K562 (cell line): Measurements from ENCODE around the gene CHSY3. TPM values are rescaled to one million over a fixed set of nuclear protein-coding genes. Genes with fewer than 3 reads are reported as not detected.

Experiments used
- ATAC-seq: fragments of 200-7000 bp; cut with Tn5 transposase; 3 replicates; pipeline ENCODE4 v1.9.1; 2020; ENCODE audit warnings: moderate library complexity
- BruUV-seq: library from RNA; stranded (reverse); fragments of 400-500 nt; replicated peaks from 2 replicates; lab custom pipeline; 2021; lab: Mats Ljungman, UMichigan
- CTCF ChIA-PET: fragments of 300-600 bp; formaldehyde crosslinking; extraction: SDS; loops from one replicate; lab custom pipeline; 2021; ENCODE audit warnings: low intra/inter-chr PET ratio; lab: Yijun Ruan, JAX
- POLR2A ChIA-PET: fragments of 300-600, 350-650 bp; sonication (Branson Sonifier 250); formaldehyde crosslinking; extraction: SDS; loops from one replicate; lab custom pipeline; 2021; ENCODE audit warnings: antibody characterized with exemption, inconsistent platforms; lab: Yijun Ruan, JAX
- DNase-seq, 4 experiments: peaks; one replicate each; pipeline versions ENCODE4 v3.0.0 to v3.0.0-alpha.2; 2011 to 2018; ENCODE audit warnings: low spot score in 3 of 4, mixed read lengths in 3 of 4; ENCODE audit errors: extremely low read depth in 1 of 4
- FAIRE-seq: peaks from 2 replicates; lab custom pipeline; 2011; peaks lifted over from hg19 to GRCh38; lab: Jason Lieb, UNC
- H2AFZ ChIP-seq: 2 replicates; pipeline ENCODE4 v1.6.0; 2011; ENCODE audit warnings: low read depth, low read length, control low read depth, inconsistent platforms
- H3K27ac ChIP-seq: fragments of 200-600 bp; 3 replicates; pipeline ENCODE4 v1.8.0; 2011; ENCODE audit warnings: low read depth, mild to moderate bottlenecking, control low read depth, inconsistent platforms, low read length, moderate library complexity, mixed read lengths; ENCODE audit errors: extremely low read depth
- H3K27me3 ChIP-seq, 2 experiments: fragments of 300-600 bp in 1 of 2; 2 replicates in 1 of 2; 3 replicates in 1 of 2; pipeline versions ENCODE4 v1.6.0 to v1.8.0; 2011; ENCODE audit warnings: inconsistent platforms in 2 of 2, low read length in 2 of 2, mild to moderate bottlenecking in 1 of 2, mixed read lengths in 1 of 2, moderate library complexity in 1 of 2; ENCODE audit not compliant: control insufficient read depth in 2 of 2, insufficient read depth in 2 of 2
- H3K36me3 ChIP-seq: fragments of 300-600 bp; 3 replicates; pipeline ENCODE4 v1.8.0; 2011; ENCODE audit warnings: mild to moderate bottlenecking, low read length, inconsistent platforms; ENCODE audit not compliant: control insufficient read depth, insufficient read depth
- H3K4me1 ChIP-seq, 2 experiments: fragments of 200-600 bp in 1 of 2; replicated peaks in 1 of 2; 2 replicates in 1 of 2; 3 replicates in 1 of 2; pipeline versions ENCODE4 v1.5.1 to v1.8.0; 2011; ENCODE audit warnings: inconsistent platforms in 2 of 2, low read length in 2 of 2, mild to moderate bottlenecking in 1 of 2, mixed read lengths in 1 of 2, moderate library complexity in 1 of 2; ENCODE audit not compliant: control insufficient read depth in 2 of 2, insufficient read depth in 2 of 2
- H3K4me2 ChIP-seq: 2 replicates; pipeline ENCODE4 v1.6.1; 2011; ENCODE audit warnings: low read length, control low read depth, inconsistent platforms, mixed read lengths; ENCODE audit not compliant: insufficient read depth
- H3K4me3 ChIP-seq: fragments of 200-600 bp; sonication (generic), shearing (Covaris generic); 2 replicates; pipeline ENCODE4 v1.5.1; 2016; ENCODE audit warnings: control low read depth, inconsistent platforms
- H3K79me2 ChIP-seq: fragments of 200-600 bp; 3 replicates; pipeline ENCODE4 v1.8.0; 2011; ENCODE audit warnings: low read length, inconsistent platforms; ENCODE audit not compliant: control insufficient read depth, insufficient read depth
- H3K9ac ChIP-seq, 2 experiments: 2 replicates each; pipeline versions ENCODE4 v1.6.0 to v1.6.1; 2011; ENCODE audit warnings: low read depth in 2 of 2, low read length in 2 of 2, control low read depth in 1 of 2, inconsistent platforms in 1 of 2, mild to moderate bottlenecking in 1 of 2, mixed read lengths in 1 of 2; ENCODE audit not compliant: insufficient read depth in 1 of 2
- H3K9me1 ChIP-seq: one replicate; pipeline ENCODE4 v1.6.0; 2011; ENCODE audit warnings: inconsistent platforms, mild to moderate bottlenecking, low read length, moderate library complexity; ENCODE audit not compliant: control insufficient read depth, insufficient read depth
- H3K9me3 ChIP-seq: replicated peaks from 2 replicates; pipeline ENCODE4 v1.5.1; 2011; ENCODE audit warnings: low read depth, low read length, inconsistent platforms; ENCODE audit not compliant: control insufficient read depth, insufficient read depth
- H4K20me1 ChIP-seq: replicated peaks from 2 replicates; pipeline ENCODE4 v1.6.1; 2011; ENCODE audit warnings: low read length, inconsistent platforms, mixed read lengths; ENCODE audit not compliant: control insufficient read depth, insufficient read depth
- ARHGAP35 ChIP-seq: fragments of 450-650 bp; IDR thresholded peaks from 2 replicates; pipeline ENCODE4 v1.6.1; 2018; ENCODE audit not compliant: partially characterized antibody
- FOXO4 ChIP-seq: fragments of 450-650 bp; formaldehyde crosslinking; IDR thresholded peaks from 2 replicates; pipeline ENCODE4 v1.4.0; 2020; ENCODE audit warnings: mild to moderate bottlenecking, moderate library complexity
- MAFG ChIP-seq: fragments of 450-650 bp; conservative IDR thresholded peaks from 2 replicates; pipeline ENCODE4 v1.6.1; 2016; ENCODE audit warnings: missing genetic modification characterization, missing compliant biosample characterization
- MCM2 ChIP-seq: fragments of 450-650 bp; IDR thresholded peaks from 2 replicates; pipeline ENCODE4 v1.6.1; 2017; ENCODE audit warnings: low read depth, mild to moderate bottlenecking
- TEAD4 ChIP-seq, 2 experiments: sonication (generic) in 1 of 2; formaldehyde crosslinking in 1 of 2; IDR thresholded peaks; 2 replicates each; pipeline versions ENCODE4 v1.6.1 to v1.8.0; 2012 to 2022; ENCODE audit warnings: borderline replicate concordance in 1 of 2, inconsistent platforms in 1 of 2, low read length in 1 of 2, mild to moderate bottlenecking in 1 of 2, missing genetic modification reagents in 1 of 2
- THAP12 ChIP-seq: fragments of 250-450 bp; sonication (Bioruptor Pico); IDR thresholded peaks from 2 replicates; pipeline ENCODE4 v1.9.0; 2021; ENCODE audit warnings: mild to moderate bottlenecking, inconsistent platforms
- UBTF ChIP-seq, 2 experiments: IDR thresholded peaks; 2 replicates each; pipeline ENCODE4 v1.6.1; 2012; ENCODE audit warnings: improper control_type of control experiment in 2 of 2, low read depth in 2 of 2, low read length in 2 of 2, borderline replicate concordance in 1 of 2
- ZKSCAN1 ChIP-seq: fragments of 150-350 bp; IDR thresholded peaks from 2 replicates; pipeline ENCODE4 v1.6.1; 2016; ENCODE audit warnings: low read depth, low read length
- ZNF174 ChIP-seq: fragments of 250-450 bp; sonication (Bioruptor Pico); IDR thresholded peaks from 2 replicates; pipeline ENCODE4 v1.4.0; 2020; ENCODE audit warnings: mild to moderate bottlenecking
- WGBS: fragments of 100-300 bp; shearing (Covaris generic); methylation state at CpG from one replicate; pipeline ENCODE4 v1.1.6; 2016; ENCODE audit warnings: low coverage, mixed read lengths; ENCODE audit not compliant: insufficient coverage; ENCODE audit errors: missing lambda C conversion rate; 5-methylcytosine and 5-hydroxymethylcytosine counted together
- in situ Hi-C: fragments of 300-500 bp; cut with MboI; formaldehyde crosslinking; loops from 4 replicates; pipeline ENCODE4 v1.15.0; 2018; ENCODE audit warnings: inconsistent platforms, mixed read lengths
- intact Hi-C: fragments of 100-400 bp; cut with micrococcal nuclease; formaldehyde crosslinking; loops from 2 replicates; pipeline ENCODE4 v1.14.2; 2022
- polyA plus RNA-seq, 8 experiments: library from polyadenylated mRNA; depleted of rRNA in 4 of 8; stranded (reverse) in 5 of 8; unstranded in 3 of 8; fragments of >200 nt; fragmentation: Nextera tagmentation in 2 of 8; fragmentation: Illumina TruSeq in 1 of 8; extraction: Ambion mirVana in 2 of 8; extraction: Trizol in 1 of 8; gene quantifications; 2 replicates each; pipeline versions ENCODE4 v1.2.1 to v1.2.3, GENCODE V29; 2011 to 2014; ENCODE audit warnings: inconsistent platforms in 1 of 8, missing spikeins in 1 of 8
- total RNA-seq, 7 experiments: library from RNA; depleted of rRNA in 6 of 7; stranded (reverse); fragments of >200 nt in 6 of 7; fragmentation: Illumina TruSeq in 2 of 7; extraction: Trizol in 2 of 7; gene quantifications; 2 replicates each; pipeline versions ENCODE4 v1.2.1 to v1.2.3, GENCODE V29; 2011 to 2021; ENCODE audit warnings: low replicate concordance in 1 of 7

CHSY3 gene
- total and polyA plus RNA-seq, 9 of the 15 experiments (the other 6 are each of a cell fraction or from before 2014, with no cell fraction given) = 0.04 TPM; not detected in 8

GRCh38 chr5:130116462-130116861, 212.2 kb downstream of the CHSY3 start:
- no peaks in the 10 kb centered on the region for H3K9me3 ChIP-seq
- CTCF ChIA-PET = no interaction called here
- no peaks in the 10 kb centered on the region for H3K4me1 ChIP-seq
- no peaks in the 10 kb centered on the region for H3K36me3 ChIP-seq
- no peaks in the 10 kb centered on the region for H4K20me1 ChIP-seq
- H3K9ac ChIP-seq = no peak overlapping the region
- TF ChIP-seq TEAD4 (IDR thresholded peaks at IDR 0.05; ENCODE audit: low read length) (no peak), TEAD4 (CRISPR knock-in tag; IDR thresholded peaks at IDR 0.05; ENCODE audit: borderline replicate concordance) (no peak), ZNF174 (CRISPR knock-in tag) (no peak)
- no peak overlapping the region for H3K4me3 ChIP-seq
- BruUV-seq = no TSS peak
- no peak overlapping the region for H2AFZ ChIP-seq
- H3K27me3 ChIP-seq = no peaks in the 10 kb centered on the region
- no peak for DNase-seq
- no peak overlapping the region for H3K27ac ChIP-seq
- intact Hi-C loops (loop anchor here (10.0 kb wide), 1 partner anchor 998 kb away; no protein-coding TSS in a partner anchor), in situ Hi-C loops (no loop called here)
- POLR2A ChIA-PET = no interaction called here
- ATAC-seq = no peak
- H3K9me1 ChIP-seq = no peaks in the 10 kb centered on the region
- 3% methylated on average over 5 of the region's 5 CpGs for WGBS
- H3K79me2 ChIP-seq = no peaks in the 10 kb centered on the region
- no peak overlapping the region for H3K4me2 ChIP-seq
- no peak for FAIRE-seq

GRCh38 chr5:130116972-130117371, 212.7 kb downstream of the CHSY3 start:
- in situ Hi-C loops (no loop called here), intact Hi-C loops (loop anchor here (10.0 kb wide), 1 partner anchor 998 kb away; no protein-coding TSS in a partner anchor)
- Histone ChIP-seq H3K9me3 (no peaks in the 10 kb centered on the region), H3K36me3 (no peaks in the 10 kb centered on the region), H3K4me3 (no peak overlapping the region), H2AFZ (no peak overlapping the region), H3K9me1 (no peaks in the 10 kb centered on the region), H3K79me2 (no peaks in the 10 kb centered on the region), H3K4me2 (no peak overlapping the region), H3K27me3 (no peaks in the 10 kb centered on the region), H3K27ac (no peak overlapping the region), H3K4me1 (no peaks in the 10 kb centered on the region), H3K9ac (no peak overlapping the region), H4K20me1 (no peaks in the 10 kb centered on the region)
- ChIA-PET POLR2A (no interaction called here), CTCF (no interaction called here)
- no peak for ATAC-seq
- DNase-seq = no peak
- no peak for FAIRE-seq
- BruUV-seq = no TSS peak
- WGBS = 0% methylated on average over 1 of the region's 1 CpG
- no peak for TF ChIP-seq THAP12 (CRISPR knock-in tag)
- no peak for TF ChIP-seq MAFG (tag)
- TF ChIP-seq FOXO4 = no peak
- no peak for TF ChIP-seq ZKSCAN1
- TF ChIP-seq MCM2 = no peak
- TF ChIP-seq UBTF (IDR thresholded peaks at IDR 0.05; ENCODE audit: borderline replicate concordance in 1 of 2, low read depth in 2 of 2, low read length in 2 of 2) = no peak
- TF ChIP-seq ARHGAP35 = no peak
